Memory B cell (primary cell): ENCODE measurements around the gene HOXB6.

Experiments used
- ATAC-seq: fragments of 150-1000 bp; cut with Tn5 transposase; 2 replicates; pipeline ENCODE4 v1.10.0; 2021; ENCODE audit warnings: low read depth, mild to moderate bottlenecking, moderate library complexity
- DNase-seq, 2 donors: peaks; one replicate each; pipeline ENCODE4 v3.0.0; 2022; ENCODE audit warnings: low spot score in 2 of 2
- H3K27ac Mint-ChIP-seq: one replicate; pipeline ENCODE4 v1.8.0; 2022; ENCODE audit warnings: mild to moderate bottlenecking, moderate library complexity, mixed read lengths
- H3K27me3 Mint-ChIP-seq: one replicate; pipeline ENCODE4 v1.8.0; 2022; ENCODE audit warnings: mixed read lengths
- H3K36me3 Mint-ChIP-seq: one replicate; pipeline ENCODE4 v1.8.0; 2022; ENCODE audit warnings: mild to moderate bottlenecking, mixed read lengths
- H3K4me1 Mint-ChIP-seq: one replicate; pipeline ENCODE4 v1.8.0; 2022; ENCODE audit warnings: mixed read lengths
- H3K4me3 Mint-ChIP-seq: one replicate; pipeline ENCODE4 v1.8.0; 2022; ENCODE audit warnings: mild to moderate bottlenecking, moderate library complexity, mixed read lengths
- H3K9me3 Mint-ChIP-seq: one replicate; pipeline ENCODE4 v1.8.0; 2022; ENCODE audit warnings: mixed read lengths

Gene HOXB6

GRCh38 chr17:48640858-48641180 is 36.0 kb upstream of the HOXB6 start:
- no peak for ATAC-seq
- H3K36me3 Mint-ChIP-seq: no peaks in the 10 kb centered on the region
- H3K4me1 Mint-ChIP-seq: peaks cover 8% of the 10 kb centered on the region
- H3K9me3 Mint-ChIP-seq: no peaks in the 10 kb centered on the region
- DNase-seq: no peak
- no peak overlapping the region for H3K4me3 Mint-ChIP-seq
- peaks cover 25% of the 10 kb centered on the region for H3K27me3 Mint-ChIP-seq
- no peak overlapping the region for H3K27ac Mint-ChIP-seq

DNA sequence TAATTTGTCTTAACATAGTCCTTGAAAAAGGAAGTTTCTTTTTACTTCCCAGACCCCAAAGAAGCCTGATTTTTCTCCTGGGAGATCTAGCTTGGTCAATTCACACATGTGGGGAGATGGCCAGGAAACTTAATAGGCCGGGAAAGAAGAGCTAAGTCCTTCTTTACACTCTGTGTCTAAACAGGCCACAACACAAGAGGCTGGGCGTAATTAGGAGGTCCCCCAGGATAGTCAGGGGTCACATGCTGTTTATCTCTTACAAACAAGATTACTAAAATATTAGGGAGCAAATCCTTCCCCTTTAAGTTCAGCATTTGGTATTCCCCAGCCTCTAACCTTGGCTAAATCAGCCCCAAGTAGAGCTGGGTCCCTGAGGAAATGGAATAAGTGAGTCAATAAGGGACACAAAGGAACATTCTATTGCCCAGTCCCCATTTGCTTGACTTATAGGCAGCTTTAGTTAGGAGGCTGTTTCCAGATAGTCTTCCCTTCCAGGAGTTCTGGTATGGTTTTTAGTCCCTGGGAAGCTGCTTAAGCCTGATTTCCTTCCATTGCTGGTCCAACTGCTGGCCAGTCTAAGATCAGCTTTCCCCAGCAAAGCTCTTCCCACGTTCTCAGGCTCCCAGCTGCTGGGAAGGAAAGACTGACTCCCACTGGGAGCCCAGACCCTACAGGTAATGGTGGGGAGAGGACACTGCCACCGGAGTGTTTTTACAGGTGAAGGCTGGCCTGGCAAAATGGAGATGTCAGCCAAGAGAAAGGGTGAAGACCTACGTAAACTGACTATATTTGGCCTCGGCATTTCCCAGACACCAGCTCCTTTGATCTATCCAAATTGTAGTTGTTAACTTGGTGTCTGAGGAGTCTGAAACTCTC is 35.4 kb upstream of the HOXB6 start:
- DNase-seq (no peak), ATAC-seq (no peak)
- no peak overlapping the region for H3K27ac Mint-ChIP-seq
- no peak overlapping the region for H3K4me3 Mint-ChIP-seq
- peaks cover 25% of the 10 kb centered on the region for H3K27me3 Mint-ChIP-seq
- H3K4me1 Mint-ChIP-seq: peaks cover 8% of the 10 kb centered on the region
- no peaks in the 10 kb centered on the region for H3K9me3 Mint-ChIP-seq
- H3K36me3 Mint-ChIP-seq: no peaks in the 10 kb centered on the region

DNA sequence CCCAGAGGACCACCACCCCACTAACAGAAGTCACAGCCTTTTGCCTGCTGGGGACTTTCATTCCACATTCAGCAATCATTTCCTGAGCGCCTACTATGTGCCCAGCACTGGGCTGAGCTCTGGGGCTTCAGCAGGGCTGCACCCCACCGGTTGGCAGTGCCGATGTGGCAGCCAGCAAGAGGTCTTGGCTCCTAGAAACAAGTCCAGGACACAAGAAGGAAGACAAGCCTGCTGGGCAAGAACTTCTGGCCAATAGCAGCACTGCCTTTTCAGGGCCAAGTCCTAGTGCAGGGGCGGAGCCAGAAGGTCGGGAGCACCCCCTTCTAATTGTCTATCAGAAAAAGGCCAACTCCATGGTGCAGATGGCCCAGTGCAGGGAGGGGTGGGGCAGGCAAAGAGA is 34.4 kb upstream of the HOXB6 start:
- Mint-ChIP-seq H3K36me3 (no peaks in the 10 kb centered on the region), H3K4me1 (peaks cover 8% of the 10 kb centered on the region), H3K9me3 (no peaks in the 10 kb centered on the region), H3K27ac (no peak overlapping the region), H3K27me3 (peaks cover 26% of the 10 kb centered on the region), H3K4me3 (no peak overlapping the region)
- DNase-seq (no peak), ATAC-seq (no peak)

GRCh38 chr17:48637323-48638260 is 32.8 kb upstream of the HOXB6 start:
- no peaks in the 10 kb centered on the region for H3K36me3 Mint-ChIP-seq
- no peak overlapping the region for H3K27ac Mint-ChIP-seq
- ATAC-seq: no peak
- no peak for DNase-seq
- H3K4me3 Mint-ChIP-seq: no peak overlapping the region
- no peaks in the 10 kb centered on the region for H3K9me3 Mint-ChIP-seq
- peaks cover 8% of the 10 kb centered on the region for H3K4me1 Mint-ChIP-seq
- peaks cover 28% of the 10 kb centered on the region for H3K27me3 Mint-ChIP-seq

DNA sequence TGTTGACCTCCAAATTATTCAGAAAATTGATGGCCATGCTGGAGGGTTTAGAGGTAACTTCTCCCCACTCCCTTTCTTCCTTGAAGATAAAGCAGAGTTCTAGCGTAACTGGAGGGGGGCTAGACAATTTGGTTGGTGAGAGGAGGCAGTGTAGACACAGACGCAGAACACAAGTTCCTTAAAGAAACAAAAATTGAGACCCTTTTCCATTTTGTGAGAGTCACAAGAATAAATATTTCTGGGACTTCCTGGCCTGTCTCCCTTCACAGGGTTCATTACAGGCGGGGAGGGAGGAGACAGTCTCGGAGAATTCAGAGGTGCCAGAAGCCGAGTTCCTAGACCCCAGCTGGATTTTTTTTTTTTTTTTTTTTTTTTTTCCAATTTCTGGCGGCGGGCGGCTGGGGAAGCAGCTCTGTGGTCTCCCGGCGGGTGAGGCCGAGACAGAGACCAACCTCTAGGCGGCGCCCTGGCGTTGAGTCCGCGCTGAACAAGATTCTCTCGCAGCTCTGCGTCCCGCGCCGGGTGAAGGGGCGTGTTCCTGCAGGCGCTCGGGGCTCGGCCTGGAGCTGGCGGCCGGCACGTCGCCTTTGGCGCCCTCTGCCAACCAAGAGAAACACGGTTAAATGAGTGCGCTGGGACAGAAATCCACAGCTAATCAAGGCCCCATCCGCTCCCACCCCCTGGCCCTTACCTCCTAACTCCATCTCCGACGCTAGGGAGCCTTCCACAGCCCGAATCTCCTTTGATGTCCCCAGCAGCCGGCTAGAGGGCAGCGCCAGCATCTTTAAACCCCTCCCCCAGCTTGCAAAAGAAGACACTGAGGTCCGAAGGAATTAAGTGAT is 31.6 kb upstream of the HOXB6 start:
- H3K27ac Mint-ChIP-seq: peak overlapping the region; percentile 42
- ATAC-seq (peak; percentile 34), DNase-seq (no peak)
- no peaks in the 10 kb centered on the region for H3K9me3 Mint-ChIP-seq
- peaks cover 29% of the 10 kb centered on the region for H3K27me3 Mint-ChIP-seq
- peaks cover 5% of the 10 kb centered on the region for H3K4me1 Mint-ChIP-seq
- no peaks in the 10 kb centered on the region for H3K36me3 Mint-ChIP-seq
- H3K4me3 Mint-ChIP-seq: no peak overlapping the region

GRCh38 chr17:48634493-48635208 is 29.9 kb upstream of the HOXB6 start:
- H3K27ac Mint-ChIP-seq: no peak overlapping the region
- H3K36me3 Mint-ChIP-seq: no peaks in the 10 kb centered on the region
- H3K4me1 Mint-ChIP-seq: peaks cover 3% of the 10 kb centered on the region
- no peak overlapping the region for H3K4me3 Mint-ChIP-seq
- H3K9me3 Mint-ChIP-seq: no peaks in the 10 kb centered on the region
- DNase-seq: no peak
- ATAC-seq: no peak
- H3K27me3 Mint-ChIP-seq: peaks cover 36% of the 10 kb centered on the region

- ATAC-seq (no peak), DNase-seq (no peak)
- no peaks in the 10 kb centered on the region for H3K36me3 Mint-ChIP-seq
- H3K27ac Mint-ChIP-seq: no peak overlapping the region
- peaks cover 39% of the 10 kb centered on the region for H3K27me3 Mint-ChIP-seq
- no peaks in the 10 kb centered on the region for H3K9me3 Mint-ChIP-seq
- H3K4me3 Mint-ChIP-seq: no peak overlapping the region
- H3K4me1 Mint-ChIP-seq: peaks cover 3% of the 10 kb centered on the region
Measured at GRCh38 chr17:48633266-48633677, 28.5 kb upstream of the HOXB6 start.

DNA sequence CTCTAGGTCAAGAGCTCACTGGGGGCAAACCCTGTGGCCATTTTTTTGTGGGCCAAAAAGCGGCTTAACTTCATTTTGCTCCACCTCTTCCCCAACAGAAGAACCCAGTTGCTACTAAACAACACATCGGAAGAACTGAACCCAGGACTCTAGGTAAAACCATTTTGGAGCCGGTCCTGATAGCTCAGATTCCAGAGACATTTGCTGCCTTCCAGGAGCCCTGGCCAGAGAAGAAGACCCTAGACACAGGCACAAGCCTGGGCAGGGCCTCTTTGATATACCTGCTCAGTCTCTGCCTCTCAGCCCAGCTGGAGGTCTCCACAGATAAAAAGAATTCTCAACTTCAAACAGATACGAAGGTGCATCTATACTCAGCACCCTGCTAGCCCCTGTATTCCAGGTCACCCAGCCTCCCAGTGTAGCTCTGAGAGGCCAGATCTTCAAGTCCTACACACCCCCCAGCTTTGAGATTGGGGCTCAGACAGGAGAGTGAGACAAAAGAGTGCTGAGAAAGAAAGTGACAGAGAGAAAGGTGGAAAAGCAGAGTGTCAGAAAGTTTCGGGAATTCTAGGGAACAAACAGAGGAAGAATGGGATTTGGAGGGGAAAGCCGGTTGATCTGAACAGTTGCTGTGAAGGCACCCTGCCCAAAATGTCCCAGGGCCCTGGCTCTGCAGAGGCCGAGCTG is 27.9 kb upstream of the HOXB6 start:
- no peak for ATAC-seq
- no peak overlapping the region for H3K4me3 Mint-ChIP-seq
- H3K9me3 Mint-ChIP-seq: no peaks in the 10 kb centered on the region
- peaks cover 39% of the 10 kb centered on the region for H3K27me3 Mint-ChIP-seq
- H3K27ac Mint-ChIP-seq: no peak overlapping the region
- no peaks in the 10 kb centered on the region for H3K36me3 Mint-ChIP-seq
- peaks cover 3% of the 10 kb centered on the region for H3K4me1 Mint-ChIP-seq
- no peak for DNase-seq

DNA sequence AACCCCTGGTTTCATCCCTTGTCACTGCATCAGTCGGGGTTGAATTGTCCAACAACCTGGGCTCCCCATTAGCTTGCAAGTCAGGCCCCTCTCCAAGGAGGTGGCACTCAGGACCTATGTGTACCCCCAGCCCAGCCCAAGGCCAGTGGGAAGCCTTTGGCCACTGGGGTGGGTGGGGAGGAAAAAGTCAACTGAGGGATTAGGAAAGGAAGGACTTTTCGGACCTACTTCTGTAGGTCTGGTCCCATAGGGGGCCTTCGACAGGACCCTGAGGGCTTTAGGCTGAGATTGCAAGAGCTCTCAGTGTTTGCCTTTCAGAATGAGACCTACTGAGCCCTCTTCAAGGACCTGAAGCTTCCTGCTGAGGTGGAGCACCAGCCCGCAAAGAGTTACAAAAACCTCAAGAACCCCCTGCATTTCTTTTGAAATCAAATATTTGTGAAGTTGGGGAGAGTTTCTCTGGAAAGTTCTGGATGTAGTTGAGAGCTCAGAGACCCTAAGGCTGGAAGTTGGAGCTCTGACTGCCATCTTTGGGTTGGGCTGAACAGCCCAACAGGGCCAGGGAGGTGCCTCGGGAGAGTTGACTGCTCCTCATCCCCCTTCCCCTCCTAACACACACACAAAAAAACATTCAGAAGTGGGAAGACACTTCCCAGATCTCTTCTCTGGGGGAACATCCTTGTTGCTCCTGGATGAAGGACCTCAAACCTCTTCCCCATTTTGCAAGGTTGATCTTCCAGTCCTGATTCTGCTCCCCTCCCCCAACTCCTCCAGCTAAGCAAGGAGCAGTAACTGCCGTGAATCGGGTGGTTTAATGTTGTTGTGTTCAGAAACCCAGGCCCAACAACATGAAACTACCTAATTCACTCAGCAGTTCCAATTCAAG is 27.1 kb upstream of the HOXB6 start:
- Mint-ChIP-seq H3K4me3 (no peak overlapping the region), H3K27me3 (peaks cover 35% of the 10 kb centered on the region), H3K9me3 (no peaks in the 10 kb centered on the region), H3K4me1 (peaks cover 3% of the 10 kb centered on the region), H3K27ac (no peak overlapping the region), H3K36me3 (no peaks in the 10 kb centered on the region)
- ATAC-seq: no peak
- no peak for DNase-seq

GRCh38 chr17:48630925-48631692 is 26.3 kb upstream of the HOXB6 start:
- no peak for ATAC-seq
- no peaks in the 10 kb centered on the region for H3K4me1 Mint-ChIP-seq
- H3K27ac Mint-ChIP-seq: no peak overlapping the region
- H3K27me3 Mint-ChIP-seq: peaks cover 35% of the 10 kb centered on the region
- no peak overlapping the region for H3K4me3 Mint-ChIP-seq
- no peak for DNase-seq
- no peaks in the 10 kb centered on the region for H3K9me3 Mint-ChIP-seq
- H3K36me3 Mint-ChIP-seq: no peaks in the 10 kb centered on the region

GRCh38 chr17:48630009-48630924 is 25.5 kb upstream of the HOXB6 start:
- Mint-ChIP-seq H3K4me1 (peaks cover 3% of the 10 kb centered on the region), H3K27me3 (peaks cover 38% of the 10 kb centered on the region), H3K9me3 (no peaks in the 10 kb centered on the region), H3K36me3 (no peaks in the 10 kb centered on the region), H3K27ac (no peak overlapping the region), H3K4me3 (no peak overlapping the region)
- DNase-seq (no peak), ATAC-seq (no peak)
